Neuronal stem cell (in vitro differentiated cells): ENCODE results near the gene HCK.

Experiments used
- DNase-seq: peaks from one replicate; pipeline ENCODE4 v3.0.0-alpha.2; 2013; ENCODE audit warnings: low spot score
- H2AFZ ChIP-seq: one replicate; pipeline ENCODE4 v1.6.1; 2013; ENCODE audit warnings: mild to moderate bottlenecking, low read length, inconsistent platforms
- H2AK5ac ChIP-seq: 2 replicates; pipeline ENCODE4 v1.6.1; 2013; ENCODE audit warnings: low read depth, mild to moderate bottlenecking, inconsistent platforms, low read length, moderate library complexity, mixed read lengths
- H2BK120ac ChIP-seq: 2 replicates; pipeline ENCODE4 v1.6.1; 2013; ENCODE audit warnings: low read depth, mild to moderate bottlenecking, inconsistent platforms, low read length, moderate library complexity, mixed read lengths
- H2BK12ac ChIP-seq: one replicate; pipeline ENCODE4 v1.6.1; 2013; ENCODE audit warnings: low read length, inconsistent platforms
- H2BK15ac ChIP-seq: 2 replicates; pipeline ENCODE4 v1.6.1; 2013; ENCODE audit warnings: mild to moderate bottlenecking, low read length, inconsistent platforms, mixed read lengths
- H2BK5ac ChIP-seq: one replicate; pipeline ENCODE4 v1.6.1; 2013; ENCODE audit warnings: inconsistent platforms, mild to moderate bottlenecking, low read length, moderate library complexity
- H3K14ac ChIP-seq: one replicate; pipeline ENCODE4 v1.6.1; 2013; ENCODE audit warnings: low read length, inconsistent platforms
- H3K18ac ChIP-seq: 2 replicates; pipeline ENCODE4 v1.6.1; 2013; ENCODE audit warnings: low read length, inconsistent platforms
- H3K23ac ChIP-seq: 2 replicates; pipeline ENCODE4 v1.6.1; 2013; ENCODE audit warnings: low read depth, mild to moderate bottlenecking, mixed read lengths, low read length, inconsistent platforms; ENCODE audit not compliant: poor library complexity
- H3K27ac ChIP-seq: replicated peaks from 3 replicates; pipeline ENCODE4 v1.5.1; 2013; ENCODE audit warnings: low read length, inconsistent platforms
- H3K27me3 ChIP-seq, 3 experiments: 2 replicates each; pipeline ENCODE4 v1.6.1; 2013; ENCODE audit warnings: low read length in 3 of 3, mild to moderate bottlenecking in 2 of 3, inconsistent platforms in 1 of 3, low read depth in 1 of 3, mixed read lengths in 1 of 3, moderate library complexity in 1 of 3; ENCODE audit not compliant: control insufficient read depth in 3 of 3, insufficient read depth in 3 of 3
- H3K36me3 ChIP-seq, 2 donors: replicated peaks in 1 of 2; 2 replicates each; pipeline ENCODE4 v1.6.1; 2013; ENCODE audit warnings: low read length in 2 of 2; ENCODE audit not compliant: control insufficient read depth in 2 of 2, insufficient read depth in 2 of 2
- H3K4ac ChIP-seq: 2 replicates; pipeline ENCODE4 v1.6.1; 2013; ENCODE audit warnings: inconsistent platforms, mild to moderate bottlenecking, low read length, moderate library complexity
- H3K4me1 ChIP-seq, 2 donors: 1 replicate in 1 of 2; 2 replicates in 1 of 2; pipeline ENCODE4 v1.6.1; 2013; ENCODE audit warnings: low read length in 2 of 2, low read depth in 1 of 2; ENCODE audit not compliant: control insufficient read depth in 2 of 2, insufficient read depth in 1 of 2
- H3K4me2 ChIP-seq: one replicate; pipeline ENCODE4 v1.6.1; 2013; ENCODE audit warnings: mild to moderate bottlenecking, low read length, inconsistent platforms; ENCODE audit not compliant: insufficient read depth, poor library complexity, severe bottlenecking
- H3K4me3 ChIP-seq, 2 donors: 2 replicates each; pipeline ENCODE4 v1.5.1; 2013; ENCODE audit warnings: low read length in 2 of 2, mild to moderate bottlenecking in 2 of 2, inconsistent platforms in 1 of 2, moderate library complexity in 1 of 2
- H3K79me1 ChIP-seq: one replicate; pipeline ENCODE4 v1.6.1; 2013; ENCODE audit warnings: low read depth, mild to moderate bottlenecking, inconsistent platforms, low read length, moderate library complexity
- H3K9ac ChIP-seq: one replicate; pipeline ENCODE4 v1.6.1; 2013; ENCODE audit warnings: mild to moderate bottlenecking, low read depth, low read length, inconsistent platforms; ENCODE audit not compliant: poor library complexity
- H3K9me3 ChIP-seq, 2 donors: replicated peaks in 1 of 2; 2 replicates each; pipeline versions ENCODE3 to v1.6.1; 2013; ENCODE audit warnings: low read length in 2 of 2, mild to moderate bottlenecking in 2 of 2, inconsistent platforms in 1 of 2, low read depth in 1 of 2, mixed read lengths in 1 of 2, moderate library complexity in 1 of 2; ENCODE audit not compliant: control insufficient read depth in 2 of 2, insufficient read depth in 1 of 2
- H4K8ac ChIP-seq: one replicate; pipeline ENCODE4 v1.6.1; 2013; ENCODE audit warnings: low read depth, mild to moderate bottlenecking, inconsistent platforms, low read length, moderate library complexity
- H4K91ac ChIP-seq: one replicate; pipeline ENCODE4 v1.6.1; 2013; ENCODE audit warnings: low read length, low read depth, mild to moderate bottlenecking, inconsistent platforms; ENCODE audit not compliant: poor library complexity
- WGBS, 2 donors: extraction: QIAGEN DNeasy Blood & Tissue Kit; methylation state at CpG; one replicate each; pipeline ENCODE4 v1.1.7; 2013; ENCODE audit warnings: missing lambda C conversion rate in 2 of 2, mixed read lengths in 1 of 2; ENCODE audit not compliant: insufficient read length in 2 of 2, insufficient replicate concordance in 1 of 2; ENCODE audit errors: extremely low coverage in 2 of 2; 5-methylcytosine and 5-hydroxymethylcytosine counted together

Gene HCK

GRCh38 chr20:32087070-32087469 lies 35.0 kb downstream of the HCK start:
- Histone ChIP-seq H3K27me3 (peaks cover 0 to 20% (median 0%) of the 10 kb centered on the region in 3 experiments), H3K18ac (no peak overlapping the region), H3K36me3 (no peaks in the 10 kb centered on the region), H2AFZ (no peak overlapping the region), H4K8ac (no peak overlapping the region), H2AK5ac (no peak overlapping the region), H3K4me3 (no peak overlapping the region), H2BK12ac (no peak overlapping the region), H3K9me3 (no peaks in the 10 kb centered on the region), H3K79me1 (no peaks in the 10 kb centered on the region), H3K4ac (no peak overlapping the region), H2BK15ac (no peak overlapping the region), H2BK120ac (no peak overlapping the region), H3K9ac (no peak overlapping the region), H3K4me1 (no peaks in the 10 kb centered on the region), H3K27ac (no peak overlapping the region), H3K14ac (no peak overlapping the region), H3K4me2 (no peak overlapping the region), H4K91ac (no peak overlapping the region), H3K23ac (no peak overlapping the region), H2BK5ac (peak overlapping the region; percentile 17)
- no CpG with 5 or more reads among the region's 3 CpGs for WGBS, 2 donors
- DNase-seq: no peak

DNA sequence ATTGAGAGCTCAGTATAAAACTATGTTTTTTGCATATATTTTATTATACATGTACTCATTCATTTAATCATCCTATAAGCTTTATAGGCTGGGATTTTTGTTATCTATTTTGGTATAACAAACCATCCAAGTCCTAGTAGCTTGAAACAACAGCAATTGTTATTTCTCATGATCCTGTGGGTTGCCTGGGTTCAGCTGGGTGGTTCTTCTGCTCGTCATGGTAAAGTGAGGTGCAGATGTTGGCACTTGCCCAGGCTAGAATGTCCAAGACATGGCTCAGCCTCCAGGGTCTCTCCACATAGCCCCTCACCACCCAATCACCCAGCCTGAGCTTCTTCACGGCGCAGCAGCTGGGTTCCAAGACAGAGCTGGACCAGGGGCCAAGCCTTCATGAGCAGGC lies 36.7 kb downstream of the HCK start:
- no peaks in the 10 kb centered on the region for H3K36me3 ChIP-seq
- no peak overlapping the region for H2BK5ac ChIP-seq
- H4K8ac ChIP-seq: no peak overlapping the region
- no peak for DNase-seq
- no peaks in the 10 kb centered on the region for H3K79me1 ChIP-seq
- no peak overlapping the region for H3K4ac ChIP-seq
- no peak overlapping the region for H2AK5ac ChIP-seq
- no peak overlapping the region for H3K23ac ChIP-seq
- no peaks in the 10 kb centered on the region for H3K9me3 ChIP-seq
- H3K14ac ChIP-seq: no peak overlapping the region
- no peak overlapping the region for H3K9ac ChIP-seq
- no peaks in the 10 kb centered on the region for H3K4me1 ChIP-seq
- H2BK15ac ChIP-seq: no peak overlapping the region
- no CpG with 5 or more reads among the region's 3 CpGs for WGBS, 2 donors
- H4K91ac ChIP-seq: no peak overlapping the region
- H2BK12ac ChIP-seq: no peak overlapping the region
- H3K27me3 ChIP-seq: peaks cover 0 to 31% (median 3%) of the 10 kb centered on the region in 3 experiments
- no peak overlapping the region for H2AFZ ChIP-seq
- no peak overlapping the region for H3K18ac ChIP-seq
- no peak overlapping the region for H2BK120ac ChIP-seq
- no peak overlapping the region for H3K4me3 ChIP-seq
- no peak overlapping the region for H3K27ac ChIP-seq
- H3K4me2 ChIP-seq: no peak overlapping the region

DNA sequence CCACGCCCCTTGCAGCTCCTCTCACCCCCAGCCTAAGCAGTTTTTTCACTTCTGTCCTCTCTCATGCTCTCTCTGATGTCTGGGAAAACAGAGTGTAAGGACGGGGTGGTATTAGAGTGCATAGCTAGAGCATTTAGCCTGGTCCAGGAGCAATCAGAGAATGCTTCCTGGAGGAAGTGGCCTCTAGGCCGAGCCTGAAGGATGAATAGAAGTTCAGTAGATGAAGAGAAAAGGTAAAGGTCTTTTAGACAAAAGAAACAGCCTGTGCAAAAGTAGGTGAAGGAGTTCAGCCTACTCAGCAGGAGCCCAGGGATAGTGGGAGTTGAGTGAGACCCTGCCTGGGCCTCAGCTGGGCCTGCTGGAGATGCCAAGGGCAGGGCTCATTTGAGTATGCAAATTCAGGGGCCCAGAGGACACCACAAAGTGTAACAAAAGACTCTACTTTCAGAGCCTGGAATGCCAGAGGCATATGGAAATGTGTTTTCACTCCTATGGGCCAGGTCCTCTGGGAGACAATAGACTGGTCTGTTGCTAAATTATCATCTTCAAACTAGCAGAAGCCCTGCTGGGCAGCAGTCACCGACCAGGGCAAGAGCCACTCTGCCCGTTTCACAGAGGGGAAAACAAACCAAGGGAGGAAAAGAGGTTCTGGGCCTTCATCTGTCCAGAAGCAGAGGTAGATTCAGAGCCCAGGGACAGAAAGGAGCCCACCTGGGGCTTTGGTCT lies 37.8 kb downstream of the HCK start:
- Histone ChIP-seq H3K4me1 (no peaks in the 10 kb centered on the region), H3K14ac (no peak overlapping the region), H3K4ac (no peak overlapping the region), H2BK5ac (no peak overlapping the region), H3K27me3 (peaks cover 0 to 25% (median 3%) of the 10 kb centered on the region in 3 experiments), H3K18ac (no peak overlapping the region), H3K4me3 (no peak overlapping the region), H4K8ac (no peak overlapping the region), H2AFZ (no peak overlapping the region), H3K23ac (no peak overlapping the region), H3K27ac (no peak overlapping the region), H4K91ac (no peak overlapping the region), H3K9ac (no peak overlapping the region), H2AK5ac (peak overlapping the region; percentile 16), H3K4me2 (no peak overlapping the region), H2BK12ac (no peak overlapping the region), H3K9me3 (no peaks in the 10 kb centered on the region), H2BK120ac (no peak overlapping the region), H3K79me1 (no peaks in the 10 kb centered on the region), H2BK15ac (no peak overlapping the region), H3K36me3 (no peaks in the 10 kb centered on the region)
- DNase-seq: no peak
- no CpG with 5 or more reads among the region's 5 CpGs for WGBS, 2 donors

DNA sequence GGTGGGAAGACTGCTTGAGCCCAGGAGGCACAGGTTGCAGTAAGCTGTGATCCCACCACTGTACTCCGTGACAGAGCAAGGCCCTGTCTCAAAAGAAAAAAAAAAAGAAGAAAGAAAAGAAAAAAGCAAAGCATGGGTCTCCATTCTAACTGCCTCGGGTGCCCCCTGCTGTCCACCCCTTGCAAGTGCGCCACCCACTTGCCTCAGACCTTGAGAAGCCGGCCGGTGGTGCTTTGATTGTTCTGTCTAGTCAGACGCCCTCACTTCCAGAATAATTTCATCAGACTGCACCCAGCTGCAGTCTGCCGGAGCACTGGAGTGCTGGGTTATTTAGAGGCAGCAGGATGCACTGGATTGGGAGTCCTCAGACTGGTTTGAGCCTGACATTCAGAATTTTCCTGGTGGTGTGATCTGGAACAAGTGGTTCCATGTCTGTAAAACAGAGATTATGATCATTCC lies 39.9 kb downstream of the HCK start:
- no peak overlapping the region for H3K14ac ChIP-seq
- no peak overlapping the region for H3K4me2 ChIP-seq
- no peaks in the 10 kb centered on the region for H3K36me3 ChIP-seq
- no peak overlapping the region for H2AK5ac ChIP-seq
- peak; percentile 77 for DNase-seq
- H3K18ac ChIP-seq: no peak overlapping the region
- no peak overlapping the region for H2BK15ac ChIP-seq
- H3K79me1 ChIP-seq: no peaks in the 10 kb centered on the region
- H2AFZ ChIP-seq: peak overlapping the region; percentile 73
- no peak overlapping the region for H4K91ac ChIP-seq
- no peak overlapping the region for H2BK5ac ChIP-seq
- no peak overlapping the region for H3K4me3 ChIP-seq
- WGBS, 2 donors: no CpG with 5 or more reads among the region's 7 CpGs
- no peak overlapping the region for H3K4ac ChIP-seq
- no peak overlapping the region for H2BK120ac ChIP-seq
- no peaks in the 10 kb centered on the region for H3K9me3 ChIP-seq
- no peaks in the 10 kb centered on the region for H3K4me1 ChIP-seq
- H4K8ac ChIP-seq: no peak overlapping the region
- no peak overlapping the region for H3K23ac ChIP-seq
- H3K27me3 ChIP-seq: peaks cover 0 to 21% (median 3%) of the 10 kb centered on the region in 3 experiments
- H3K27ac ChIP-seq: no peak overlapping the region
- H3K9ac ChIP-seq: no peak overlapping the region
- H2BK12ac ChIP-seq: no peak overlapping the region
